H9 (cell line): ENCODE measurements around the gene LRRK1. TPM values are rescaled to one million over a fixed set of nuclear protein-coding genes. Genes with fewer than 3 reads are reported as not detected.

Experiments used
- DNase-seq: peaks from one replicate; pipeline ENCODE4 v3.0.0-alpha.2; 2017
- H2AFZ ChIP-seq: one replicate; pipeline ENCODE4 v1.6.1; 2013; ENCODE audit warnings: mild to moderate bottlenecking, low read length, control low read depth, moderate library complexity
- H2AK5ac ChIP-seq: 2 replicates; pipeline ENCODE4 v1.6.1; 2013; ENCODE audit warnings: low read length, control low read depth, mixed read lengths; ENCODE audit not compliant: insufficient read length
- H2BK120ac ChIP-seq: one replicate; pipeline ENCODE4 v1.6.1; 2013; ENCODE audit warnings: low read depth, mild to moderate bottlenecking, low read length, control low read depth, inconsistent platforms; ENCODE audit not compliant: poor library complexity, severe bottlenecking
- H2BK12ac ChIP-seq: 2 replicates; pipeline ENCODE4 v1.6.1; 2013; ENCODE audit warnings: low read length, control low read depth, mixed read lengths, low read depth; ENCODE audit not compliant: insufficient read length
- H2BK15ac ChIP-seq: 2 replicates; pipeline ENCODE4 v1.6.1; 2013; ENCODE audit warnings: low read depth, low read length, control low read depth
- H2BK20ac ChIP-seq: one replicate; pipeline ENCODE4 v1.6.1; 2013; ENCODE audit warnings: low read depth, mild to moderate bottlenecking, low read length, control low read depth, inconsistent platforms; ENCODE audit not compliant: poor library complexity, severe bottlenecking
- H2BK5ac ChIP-seq: 2 replicates; pipeline ENCODE4 v1.6.1; 2013; ENCODE audit warnings: low read length, control low read depth, mixed read lengths; ENCODE audit not compliant: insufficient read length
- H3K14ac ChIP-seq: 2 replicates; pipeline ENCODE4 v1.6.1; 2013; ENCODE audit warnings: low read length, control low read depth; ENCODE audit not compliant: insufficient read depth
- H3K18ac ChIP-seq: 2 replicates; pipeline ENCODE4 v1.6.1; 2013; ENCODE audit warnings: low read depth, mild to moderate bottlenecking, mixed read lengths, low read length, control low read depth; ENCODE audit not compliant: insufficient read length
- H3K23ac ChIP-seq: 2 replicates; pipeline ENCODE4 v1.6.1; 2013; ENCODE audit warnings: low read length, control low read depth, mixed read lengths, low read depth; ENCODE audit not compliant: insufficient read length
- H3K23me2 ChIP-seq: 2 replicates; pipeline ENCODE4 v1.6.1; 2013; ENCODE audit warnings: low read depth, mild to moderate bottlenecking, mixed read lengths, low read length, control low read depth; ENCODE audit not compliant: insufficient read length, poor library complexity, severe bottlenecking
- H3K27ac ChIP-seq: 2 replicates; pipeline ENCODE4 v1.5.1; 2013; ENCODE audit warnings: low read length, control low read depth, mixed read lengths, low read depth; ENCODE audit not compliant: insufficient read length
- H3K27me3 ChIP-seq: 2 replicates; pipeline ENCODE4 v1.6.1; 2013; ENCODE audit warnings: low read length, control low read depth, inconsistent platforms; ENCODE audit not compliant: insufficient read depth
- H3K4ac ChIP-seq: 2 replicates; pipeline ENCODE4 v1.6.1; 2013; ENCODE audit warnings: low read depth, mild to moderate bottlenecking, control low read depth, inconsistent platforms, low read length, moderate library complexity
- H3K4me1 ChIP-seq: 2 replicates; pipeline ENCODE4 v1.6.1; 2013; ENCODE audit warnings: low read length, control low read depth, inconsistent platforms; ENCODE audit not compliant: insufficient read depth
- H3K4me2 ChIP-seq: 2 replicates; pipeline ENCODE4 v1.6.1; 2013; ENCODE audit warnings: low read length, control low read depth, mixed read lengths; ENCODE audit not compliant: insufficient read length, insufficient read depth
- H3K56ac ChIP-seq: 2 replicates; pipeline ENCODE4 v1.6.1; 2013; ENCODE audit warnings: low read depth, mild to moderate bottlenecking, mixed read lengths, low read length, control low read depth; ENCODE audit not compliant: insufficient read length
- H3K79me1 ChIP-seq: 2 replicates; pipeline ENCODE4 v1.6.1; 2013; ENCODE audit warnings: low read depth, mild to moderate bottlenecking, moderate library complexity, low read length, control low read depth, inconsistent platforms; ENCODE audit not compliant: insufficient read depth, poor library complexity, severe bottlenecking
- H3K79me2 ChIP-seq: 2 replicates; pipeline ENCODE4 v1.6.1; 2013; ENCODE audit warnings: low read length, control low read depth, inconsistent platforms; ENCODE audit not compliant: insufficient read depth
- H3K9ac ChIP-seq: 2 replicates; pipeline ENCODE4 v1.6.1; 2013; ENCODE audit warnings: low read length, control low read depth, mixed read lengths; ENCODE audit not compliant: insufficient read length; ENCODE audit errors: extremely low read depth
- H3K9me3 ChIP-seq: one replicate; pipeline ENCODE4 v1.6.1; 2013; ENCODE audit warnings: low read depth, low read length, inconsistent platforms; ENCODE audit not compliant: control insufficient read depth
- H3T11ph ChIP-seq: one replicate; pipeline ENCODE4 v1.6.1; 2013; ENCODE audit warnings: mild to moderate bottlenecking, low read length, control low read depth, inconsistent platforms
- H4K20me1 ChIP-seq: one replicate; pipeline ENCODE4 v1.6.1; 2013; ENCODE audit not compliant: control insufficient read depth, insufficient read length, insufficient read depth
- H4K5ac ChIP-seq: 2 replicates; pipeline ENCODE4 v1.6.1; 2013; ENCODE audit warnings: low read depth, mild to moderate bottlenecking, mixed read lengths, low read length, control low read depth; ENCODE audit not compliant: insufficient read length
- H4K8ac ChIP-seq: replicated peaks from 2 replicates; pipeline ENCODE4 v1.6.1; 2013; ENCODE audit warnings: low read length, control low read depth, mixed read lengths, low read depth; ENCODE audit not compliant: insufficient read length
- H4K91ac ChIP-seq: 2 replicates; pipeline ENCODE4 v1.6.1; 2013; ENCODE audit warnings: low read depth, mild to moderate bottlenecking, moderate library complexity, mixed read lengths, low read length, control low read depth; ENCODE audit not compliant: insufficient read length
- H3K27ac Mint-ChIP-seq, 3 experiments: 2 replicates in 2 of 3; 3 replicates in 1 of 3; pipeline ENCODE4 v1.8.0; 2020 to 2021; ENCODE audit warnings: mixed read lengths in 3 of 3, mild to moderate bottlenecking in 1 of 3, moderate library complexity in 1 of 3
- H3K27me3 Mint-ChIP-seq: 2 replicates; pipeline ENCODE4 v1.8.0; 2021; ENCODE audit warnings: low read depth, mild to moderate bottlenecking, moderate library complexity, mixed read lengths
- H3K36me3 Mint-ChIP-seq, 3 experiments: 2 replicates in 2 of 3; 3 replicates in 1 of 3; pipeline ENCODE4 v1.8.0; 2020 to 2021; ENCODE audit warnings: low read depth in 3 of 3, mixed read lengths in 3 of 3; ENCODE audit not compliant: insufficient read depth in 1 of 3
- H3K4me1 Mint-ChIP-seq, 2 experiments: 2 replicates each; pipeline ENCODE4 v1.8.0; 2020; ENCODE audit warnings: mixed read lengths in 2 of 2
- H3K4me3 Mint-ChIP-seq, 2 experiments: 2 replicates in 1 of 2; 3 replicates in 1 of 2; pipeline ENCODE4 v1.8.0; 2020 to 2021; ENCODE audit warnings: mild to moderate bottlenecking in 2 of 2, mixed read lengths in 2 of 2, moderate library complexity in 1 of 2
- H3K9me3 Mint-ChIP-seq, 2 experiments: 2 replicates in 1 of 2; 3 replicates in 1 of 2; pipeline ENCODE4 v1.8.0; 2020; ENCODE audit warnings: mild to moderate bottlenecking in 2 of 2, mixed read lengths in 2 of 2, moderate library complexity in 1 of 2
- CTCF ChIP-seq: fragments of 200-600 bp; sonication (generic); conservative IDR thresholded peaks from 3 replicates; pipeline ENCODE4 v1.8.0; 2021; ENCODE audit warnings: antibody characterized with exemption, mild to moderate bottlenecking
- WGBS: extraction: QIAGEN DNeasy Blood & Tissue Kit; methylation state at CpG from one replicate; pipeline ENCODE4 v1.1.7; 2013; ENCODE audit warnings: missing lambda C conversion rate, low lambda C conversion rate, mixed read lengths; ENCODE audit not compliant: insufficient read length; ENCODE audit errors: extremely low coverage; 5-methylcytosine and 5-hydroxymethylcytosine counted together
- total RNA-seq: library from RNA; stranded (reverse); gene quantifications from 2 replicates; pipeline ENCODE4 v1.2.1, GENCODE V29; 2021

Gene LRRK1
- total RNA-seq, 1 experiment from 2014 or later, result 4.0 TPM

GRCh38 chr15:100926971-100927756 lies 8.0 kb downstream of the LRRK1 start:
- no CpG with 5 or more reads among the region's 11 CpGs for WGBS
- Histone ChIP-seq H3K79me2 (no peaks in the 10 kb centered on the region), H3K56ac (no peak overlapping the region), H4K5ac (no peak overlapping the region), H2BK15ac (no peak overlapping the region), H2BK20ac (no peak overlapping the region), H2BK120ac (no peak overlapping the region), H3K4me1 (no peaks in the 10 kb centered on the region; the same call in 1 of the 2 replicates), H2AK5ac (no peak overlapping the region), H3K27me3 (no peaks in the 10 kb centered on the region), H3K4ac (no peak overlapping the region), H3K9ac (no peak overlapping the region), H3K4me2 (no peak overlapping the region), H3K18ac (no peak overlapping the region), H3K14ac (no peak overlapping the region), H3T11ph (no peak overlapping the region), H4K91ac (no peak overlapping the region), H2BK5ac (no peak overlapping the region), H3K23me2 (no peaks in the 10 kb centered on the region), H3K9me3 (no peaks in the 10 kb centered on the region), H3K27ac (no peak overlapping the region), H3K79me1 (no peaks in the 10 kb centered on the region), H4K8ac (no peak overlapping the region), H2AFZ (no peak overlapping the region), H4K20me1 (no peaks in the 10 kb centered on the region), H3K23ac (no peak overlapping the region), H2BK12ac (no peak overlapping the region)
- DNase-seq, result no peak
- Mint-ChIP-seq H3K9me3 (no peaks in the 10 kb centered on the region), H3K27ac (no peak overlapping the region), H3K4me1 (peaks cover 15 to 21% of the 10 kb centered on the region in 2 experiments), H3K4me3 (no peak overlapping the region; a peak in 1 of 5 replicates), H3K36me3 (no peaks in the 10 kb centered on the region), H3K27me3 (peaks cover 62% of the 10 kb centered on the region)
- TF ChIP-seq CTCF, result no peak
